Measurements from ENCODE around the gene ACIN1.

Gene ACIN1
- long read RNA-seq, partial matches to known transcripts, result 27 of 42 reads
- long read RNA-seq, other reads (novel, unspliced or antisense), result 12 of 42 reads

- Histone ChIP-seq H3K27ac (replicated peaks) (peak within 1 kb of the TSS; percentile 97), H3K4me3 (replicated peaks; ENCODE audit: insufficient read depth, low read length) (peak within 1 kb of the TSS; percentile 88), H3K27me3 (ENCODE audit: insufficient read depth, poor library complexity, severe bottlenecking) (no peaks in the 10 kb centered on the region)
- peak; percentile 85 to 87 for DNase-seq (ENCODE audit: low read depth in 1 of 2, low spot score in 1 of 2)
- peak; percentile 75 for TF ChIP-seq REST (IDR thresholded peaks at IDR 0.05; ENCODE audit: insufficient replicate concordance, low read depth)
- TF ChIP-seq GABPA (IDR thresholded peaks at IDR 0.05; ENCODE audit: low read depth), result no peak
- peak; percentile 78 for TF ChIP-seq POLR2AphosphoS5 (IDR thresholded peaks at IDR 0.05; ENCODE audit: low read depth)
- TF ChIP-seq, protein P1, sequence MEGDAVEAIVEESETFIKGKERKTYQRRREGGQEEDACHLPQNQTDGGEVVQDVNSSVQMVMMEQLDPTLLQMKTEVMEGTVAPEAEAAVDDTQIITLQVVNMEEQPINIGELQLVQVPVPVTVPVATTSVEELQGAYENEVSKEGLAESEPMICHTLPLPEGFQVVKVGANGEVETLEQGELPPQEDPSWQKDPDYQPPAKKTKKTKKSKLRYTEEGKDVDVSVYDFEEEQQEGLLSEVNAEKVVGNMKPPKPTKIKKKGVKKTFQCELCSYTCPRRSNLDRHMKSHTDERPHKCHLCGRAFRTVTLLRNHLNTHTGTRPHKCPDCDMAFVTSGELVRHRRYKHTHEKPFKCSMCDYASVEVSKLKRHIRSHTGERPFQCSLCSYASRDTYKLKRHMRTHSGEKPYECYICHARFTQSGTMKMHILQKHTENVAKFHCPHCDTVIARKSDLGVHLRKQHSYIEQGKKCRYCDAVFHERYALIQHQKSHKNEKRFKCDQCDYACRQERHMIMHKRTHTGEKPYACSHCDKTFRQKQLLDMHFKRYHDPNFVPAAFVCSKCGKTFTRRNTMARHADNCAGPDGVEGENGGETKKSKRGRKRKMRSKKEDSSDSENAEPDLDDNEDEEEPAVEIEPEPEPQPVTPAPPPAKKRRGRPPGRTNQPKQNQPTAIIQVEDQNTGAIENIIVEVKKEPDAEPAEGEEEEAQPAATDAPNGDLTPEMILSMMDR (IDR thresholded peaks at IDR 0.05; ENCODE audit: insufficient read depth, low read length), result no peak
- no peak for TF ChIP-seq SPI1 (IDR thresholded peaks at IDR 0.05; ENCODE audit: borderline replicate concordance, low read depth)
Measured at GRCh38 chr14:23094666-23095195, at the start of gene ACIN1. TSS of gene ACIN1 (minus strand) at chr14:23095136. CDS start at chr14:23095112, 24 bp downstream.

DNA sequence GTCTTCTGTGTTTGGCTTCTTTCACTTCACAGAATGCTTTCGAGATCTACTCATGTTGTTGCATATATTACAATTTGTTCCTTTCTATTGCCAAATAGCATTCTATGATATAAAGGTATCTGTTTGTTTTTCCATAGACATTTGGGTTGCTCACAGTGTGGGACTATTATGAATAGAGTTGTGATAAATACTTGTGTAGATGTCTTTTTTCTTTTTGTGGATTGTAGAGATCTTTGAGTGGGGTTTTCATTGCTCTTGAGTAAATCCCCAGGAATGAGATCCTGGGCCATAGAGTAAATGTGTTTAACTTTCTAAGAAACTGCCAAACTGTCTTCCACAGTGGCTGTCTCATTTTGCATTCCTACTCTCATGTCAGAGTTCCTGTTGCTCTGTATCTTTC is 49.0 kb upstream of the ACIN1 start:
- no peak for DNase-seq (ENCODE audit: low read depth in 1 of 2, low spot score in 1 of 2)
- Histone ChIP-seq H3K4me3 (replicated peaks; ENCODE audit: insufficient read depth, low read length) (no peak overlapping the region), H3K27ac (replicated peaks) (no peak overlapping the region), H3K27me3 (ENCODE audit: insufficient read depth, poor library complexity, severe bottlenecking) (no peaks in the 10 kb centered on the region)
- TF ChIP-seq REST (IDR thresholded peaks at IDR 0.05; ENCODE audit: insufficient replicate concordance, low read depth) (no peak), POLR2AphosphoS5 (IDR thresholded peaks at IDR 0.05; ENCODE audit: low read depth) (no peak), GABPA (IDR thresholded peaks at IDR 0.05; ENCODE audit: low read depth) (no peak), SPI1 (IDR thresholded peaks at IDR 0.05; ENCODE audit: borderline replicate concordance, low read depth) (no peak)
- TF ChIP-seq, protein P1 (IDR thresholded peaks at IDR 0.05; ENCODE audit: insufficient read depth, low read length), result no peak

DNA sequence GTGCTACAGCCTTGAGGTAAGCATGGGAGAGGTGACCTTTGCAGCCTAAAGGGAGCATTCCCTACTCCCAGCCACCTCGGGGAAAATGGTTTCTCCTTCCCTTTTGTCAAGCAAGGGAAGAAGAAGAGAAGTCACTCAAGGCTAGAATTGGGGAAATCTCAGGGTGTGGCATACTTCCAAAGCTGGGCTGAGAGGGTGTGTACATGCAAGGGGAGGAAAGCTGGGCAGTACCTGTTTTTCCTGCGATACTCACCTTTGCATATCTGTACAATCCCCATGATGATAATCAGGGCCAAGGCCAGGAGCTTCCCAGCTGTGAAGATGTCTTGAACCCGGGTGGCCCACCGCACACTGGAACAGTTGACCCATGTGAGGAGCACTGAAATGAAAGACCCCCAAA is 47.9 kb upstream of the ACIN1 start:
- DNase-seq (ENCODE audit: low read depth in 1 of 2, low spot score in 1 of 2), result no peak
- TF ChIP-seq GABPA (IDR thresholded peaks at IDR 0.05; ENCODE audit: low read depth) (no peak), POLR2AphosphoS5 (IDR thresholded peaks at IDR 0.05; ENCODE audit: low read depth) (no peak), SPI1 (IDR thresholded peaks at IDR 0.05; ENCODE audit: borderline replicate concordance, low read depth) (no peak), REST (IDR thresholded peaks at IDR 0.05; ENCODE audit: insufficient replicate concordance, low read depth) (no peak)
- TF ChIP-seq, protein P1 (IDR thresholded peaks at IDR 0.05; ENCODE audit: insufficient read depth, low read length), result no peak
- Histone ChIP-seq H3K27ac (replicated peaks) (no peak overlapping the region), H3K4me3 (replicated peaks; ENCODE audit: insufficient read depth, low read length) (no peak overlapping the region), H3K27me3 (ENCODE audit: insufficient read depth, poor library complexity, severe bottlenecking) (no peaks in the 10 kb centered on the region)
